Osteoblast (primary cell): Measurements from ENCODE around the gene CSF3. TPM values are rescaled to one million over a fixed set of nuclear protein-coding genes. Genes with fewer than 3 reads are reported as not detected.

Experiments
- DNase-seq: peaks from one replicate; pipeline ENCODE4 v3.0.0; 2011; ENCODE audit warnings: low spot score, mixed read lengths; ENCODE audit not compliant: insufficient read length; ENCODE audit errors: missing footprints
- H2AFZ ChIP-seq: 2 replicates; pipeline ENCODE4 v1.6.0; 2011; ENCODE audit warnings: mild to moderate bottlenecking, low read length
- H3K27ac ChIP-seq: 2 replicates; pipeline ENCODE4 v1.5.1; 2011; ENCODE audit warnings: mild to moderate bottlenecking, low read depth, low read length, moderate library complexity
- H3K27me3 ChIP-seq: 2 replicates; pipeline ENCODE4 v1.6.0; 2012; ENCODE audit warnings: mild to moderate bottlenecking, control low read depth, inconsistent platforms, low read length, moderate library complexity; ENCODE audit not compliant: insufficient read depth
- H3K36me3 ChIP-seq: 2 replicates; pipeline ENCODE4 v1.5.1; 2011; ENCODE audit warnings: mild to moderate bottlenecking, low read length, control low read depth, moderate library complexity; ENCODE audit not compliant: insufficient read depth
- H3K4me1 ChIP-seq: 2 replicates; pipeline ENCODE4 v1.5.1; 2011; ENCODE audit warnings: mild to moderate bottlenecking, low read length, control low read depth, moderate library complexity; ENCODE audit not compliant: insufficient read depth
- H3K4me2 ChIP-seq: 2 replicates; pipeline ENCODE4 v1.6.0; 2011; ENCODE audit warnings: mild to moderate bottlenecking, low read length; ENCODE audit not compliant: insufficient read depth
- H3K4me3 ChIP-seq: fragments of 200-600 bp; sonication (generic); 3 replicates; pipeline ENCODE4 v1.5.1; 2012; ENCODE audit warnings: mild to moderate bottlenecking, low read length, inconsistent platforms; ENCODE audit not compliant: insufficient read depth
- H3K79me2 ChIP-seq: 2 replicates; pipeline ENCODE4 v1.6.0; 2012; ENCODE audit warnings: mild to moderate bottlenecking, low read length, control low read depth, inconsistent platforms; ENCODE audit not compliant: insufficient read depth
- H3K9me3 ChIP-seq: 2 replicates; pipeline ENCODE4 v1.5.1; 2011; ENCODE audit warnings: low read depth, low read length, control low read depth
- H4K20me1 ChIP-seq: 2 replicates; pipeline ENCODE4 v1.6.0; 2012; ENCODE audit warnings: mild to moderate bottlenecking, low read length, control low read depth; ENCODE audit not compliant: insufficient read depth
- total RNA-seq: library from RNA; depleted of rRNA; stranded (reverse); fragments of >200 nt; gene quantifications from 2 replicates; pipeline ENCODE4 v1.2.3, GENCODE V29; 2012
- TF ChIP-seq, protein P1 (sequence below): IDR thresholded peaks from 2 replicates; pipeline ENCODE4 v1.5.1; 2011; ENCODE audit warnings: mild to moderate bottlenecking, low read depth, low read length, moderate library complexity; ENCODE audit errors: extremely low read depth

The CSF3 gene
- total RNA-seq, 1 donor, result not detected

DNA sequence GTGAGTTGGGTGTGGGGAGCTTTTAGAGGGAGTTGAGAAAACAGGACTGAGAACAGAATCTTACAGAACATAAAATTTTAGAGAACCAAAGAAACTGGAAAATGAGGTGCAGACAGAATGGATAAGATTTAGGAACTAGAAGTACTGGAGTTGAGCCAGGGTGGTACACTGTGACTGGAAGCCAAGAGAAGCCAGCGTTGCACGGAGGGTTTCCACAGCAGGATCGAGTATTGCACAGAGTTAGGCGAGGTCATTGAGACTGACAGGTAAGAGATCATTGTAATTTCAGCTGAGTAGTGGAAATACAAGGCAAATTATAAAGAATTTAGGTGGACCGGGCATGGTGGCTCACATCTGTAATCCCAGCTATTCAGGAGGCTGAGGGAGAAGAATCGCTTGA lies 45.9 kb upstream of the CSF3 start:
- H3K36me3 ChIP-seq, result no peaks in the 10 kb centered on the region
- H3K4me2 ChIP-seq, result no peak overlapping the region
- no peaks in the 10 kb centered on the region for H3K79me2 ChIP-seq
- DNase-seq, result no peak
- TF ChIP-seq, protein P1, sequence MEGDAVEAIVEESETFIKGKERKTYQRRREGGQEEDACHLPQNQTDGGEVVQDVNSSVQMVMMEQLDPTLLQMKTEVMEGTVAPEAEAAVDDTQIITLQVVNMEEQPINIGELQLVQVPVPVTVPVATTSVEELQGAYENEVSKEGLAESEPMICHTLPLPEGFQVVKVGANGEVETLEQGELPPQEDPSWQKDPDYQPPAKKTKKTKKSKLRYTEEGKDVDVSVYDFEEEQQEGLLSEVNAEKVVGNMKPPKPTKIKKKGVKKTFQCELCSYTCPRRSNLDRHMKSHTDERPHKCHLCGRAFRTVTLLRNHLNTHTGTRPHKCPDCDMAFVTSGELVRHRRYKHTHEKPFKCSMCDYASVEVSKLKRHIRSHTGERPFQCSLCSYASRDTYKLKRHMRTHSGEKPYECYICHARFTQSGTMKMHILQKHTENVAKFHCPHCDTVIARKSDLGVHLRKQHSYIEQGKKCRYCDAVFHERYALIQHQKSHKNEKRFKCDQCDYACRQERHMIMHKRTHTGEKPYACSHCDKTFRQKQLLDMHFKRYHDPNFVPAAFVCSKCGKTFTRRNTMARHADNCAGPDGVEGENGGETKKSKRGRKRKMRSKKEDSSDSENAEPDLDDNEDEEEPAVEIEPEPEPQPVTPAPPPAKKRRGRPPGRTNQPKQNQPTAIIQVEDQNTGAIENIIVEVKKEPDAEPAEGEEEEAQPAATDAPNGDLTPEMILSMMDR, result no peak
- no peaks in the 10 kb centered on the region for H4K20me1 ChIP-seq
- H3K9me3 ChIP-seq, result no peaks in the 10 kb centered on the region
- no peak overlapping the region for H2AFZ ChIP-seq
- peaks cover 14% of the 10 kb centered on the region for H3K4me1 ChIP-seq
- H3K27me3 ChIP-seq, result peaks cover 25% of the 10 kb centered on the region
- no peak overlapping the region for H3K27ac ChIP-seq
- no peak overlapping the region for H3K4me3 ChIP-seq

DNA sequence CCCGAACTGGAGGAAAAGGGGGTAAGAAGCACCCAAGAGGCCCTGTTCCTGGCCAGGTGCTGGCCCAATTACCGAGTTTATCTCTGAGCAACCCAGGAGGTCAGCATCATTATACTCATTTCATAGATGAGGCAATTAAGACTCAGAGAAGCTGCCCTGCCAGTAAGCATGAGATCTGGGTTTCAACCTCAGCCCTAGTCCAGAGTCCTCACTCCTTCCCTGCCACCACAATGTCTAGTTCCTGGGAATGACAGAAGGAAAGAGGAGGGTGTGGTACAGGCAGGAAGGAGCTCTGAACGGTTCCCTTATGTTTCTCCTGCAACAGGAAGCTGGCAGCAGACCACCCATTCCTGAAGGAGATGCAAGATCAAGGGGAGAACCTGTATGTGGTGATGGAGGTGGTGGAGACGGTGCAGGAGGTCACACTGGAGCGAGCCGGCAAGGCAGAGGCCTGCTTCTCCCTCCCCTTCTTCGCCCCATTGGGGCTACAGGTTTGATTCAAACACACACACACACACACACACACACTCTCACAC lies 45.0 kb upstream of the CSF3 start:
- peaks cover 18% of the 10 kb centered on the region for H3K27me3 ChIP-seq
- H2AFZ ChIP-seq, result no peak overlapping the region
- H4K20me1 ChIP-seq, result no peaks in the 10 kb centered on the region
- no peak overlapping the region for H3K4me3 ChIP-seq
- H3K27ac ChIP-seq, result no peak overlapping the region
- H3K79me2 ChIP-seq, result no peaks in the 10 kb centered on the region
- H3K9me3 ChIP-seq, result no peaks in the 10 kb centered on the region
- H3K36me3 ChIP-seq, result no peaks in the 10 kb centered on the region
- no peak for DNase-seq
- TF ChIP-seq, protein P1, result no peak
- no peak overlapping the region for H3K4me2 ChIP-seq
- peaks cover 14% of the 10 kb centered on the region for H3K4me1 ChIP-seq

DNA sequence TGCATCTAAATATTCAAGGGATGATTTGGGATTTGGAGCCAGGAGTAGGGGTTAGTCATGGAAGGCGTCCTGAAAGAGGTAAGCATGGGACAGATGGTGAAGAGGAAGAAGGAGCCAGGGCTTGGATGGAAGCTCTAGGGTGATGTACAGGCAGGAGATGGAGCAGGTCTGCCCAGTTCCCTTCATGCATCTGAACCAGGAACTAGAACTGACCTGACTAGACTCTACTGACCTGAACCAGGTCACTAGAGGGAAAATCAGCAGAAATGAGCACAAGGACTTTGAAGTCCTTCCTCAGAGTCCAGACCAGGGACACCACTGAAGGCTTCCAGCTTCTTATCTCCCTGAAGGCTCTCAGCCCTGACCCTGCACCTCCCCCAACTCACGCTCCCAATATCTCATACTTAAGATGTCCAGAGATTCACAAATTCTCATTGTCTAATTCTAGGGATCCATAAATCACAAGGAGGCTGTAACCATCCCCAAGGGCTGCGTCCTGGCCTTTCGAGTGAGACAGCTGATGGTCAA lies 44.1 kb upstream of the CSF3 start:
- Histone ChIP-seq H3K9me3 (no peaks in the 10 kb centered on the region), H4K20me1 (no peaks in the 10 kb centered on the region), H2AFZ (no peak overlapping the region), H3K4me1 (peaks cover 14% of the 10 kb centered on the region), H3K27me3 (peaks cover 10% of the 10 kb centered on the region), H3K36me3 (no peaks in the 10 kb centered on the region), H3K4me2 (no peak overlapping the region), H3K4me3 (no peak overlapping the region), H3K27ac (no peak overlapping the region), H3K79me2 (no peaks in the 10 kb centered on the region)
- TF ChIP-seq, protein P1, result no peak
- DNase-seq, result no peak

DNA sequence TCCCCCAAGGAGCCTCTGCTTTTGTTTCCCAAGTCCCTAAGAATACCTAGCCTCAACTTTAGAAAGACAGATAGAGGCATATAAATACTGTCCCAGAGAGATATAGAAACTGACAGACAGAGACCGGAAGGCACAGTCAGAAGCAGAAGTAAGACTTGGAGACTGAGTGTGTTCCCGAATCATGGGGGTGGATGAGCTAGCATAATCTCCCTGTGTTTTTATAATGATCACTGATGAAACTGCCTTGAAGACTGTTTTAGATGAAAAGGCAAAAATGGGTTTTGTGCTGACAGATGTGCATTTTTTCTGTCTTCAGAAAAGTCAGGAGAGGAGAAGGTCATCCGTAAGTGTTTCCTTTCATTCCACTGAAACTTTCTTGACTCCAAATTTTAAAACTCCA lies 43.0 kb upstream of the CSF3 start:
- Histone ChIP-seq H3K4me2 (peak overlapping the region; percentile 68), H3K36me3 (no peaks in the 10 kb centered on the region), H3K4me3 (peak overlapping the region; percentile 6), H3K27ac (peak overlapping the region; percentile 24), H3K27me3 (peaks cover 10% of the 10 kb centered on the region), H3K4me1 (peaks cover 14% of the 10 kb centered on the region), H2AFZ (peak overlapping the region; percentile 50), H3K79me2 (no peaks in the 10 kb centered on the region), H3K9me3 (no peaks in the 10 kb centered on the region), H4K20me1 (no peaks in the 10 kb centered on the region)
- no peak for DNase-seq
- TF ChIP-seq, protein P1, result no peak
